ENCODE measurements around the gene GGT5. TPM values are rescaled to one million over a fixed set of nuclear protein-coding genes. Genes with fewer than 3 reads are reported as not detected.
"Not testable (repeated sequence)": the region's sequence is repeated elsewhere in the genome, so short reads cannot be mapped to it uniquely, and the experiment has no call there.

Gene GGT5
- total RNA-seq, 6 experiments from 2014 or later: 0.17 to 0.61 (median 0.27) TPM

- H3K36me3 Mint-ChIP-seq (ENCODE audit: low read depth); H3K9me3 Mint-ChIP-seq; H3K4me1 Mint-ChIP-seq (ENCODE audit: low read depth); H3K27me3 Mint-ChIP-seq (ENCODE audit: insufficient read depth); H3K27ac Mint-ChIP-seq; H3K4me3 Mint-ChIP-seq: not testable (repeated sequence)
- peak; percentile 76 for DNase-seq
- peak; percentile 63 for TF ChIP-seq CTCF (IDR thresholded peaks at IDR 0.05)
Observed at GRCh38 chr22:24259459-24259858, 14.6 kb upstream of the GGT5 start.

GRCh38 chr22:24256736-24257135 is 11.9 kb upstream of the GGT5 start:
- H3K9me3 Mint-ChIP-seq; H3K4me1 Mint-ChIP-seq (ENCODE audit: low read depth); H3K36me3 Mint-ChIP-seq (ENCODE audit: low read depth); H3K27me3 Mint-ChIP-seq (ENCODE audit: insufficient read depth); DNase-seq; H3K4me3 Mint-ChIP-seq; H3K27ac Mint-ChIP-seq: not testable (repeated sequence)

GRCh38 chr22:24256136-24256535 is 11.3 kb upstream of the GGT5 start:
- not testable (repeated sequence) for H3K36me3 Mint-ChIP-seq (ENCODE audit: low read depth); H3K4me3 Mint-ChIP-seq; H3K9me3 Mint-ChIP-seq; H3K27ac Mint-ChIP-seq; H3K4me1 Mint-ChIP-seq (ENCODE audit: low read depth); H3K27me3 Mint-ChIP-seq (ENCODE audit: insufficient read depth); DNase-seq

- not testable (repeated sequence) for DNase-seq
Observed at GRCh38 chr22:24253126-24253525, 8.2 kb upstream of the GGT5 start.

GRCh38 chr22:24251286-24251685 is 6.4 kb upstream of the GGT5 start:
- H3K4me3 Mint-ChIP-seq; H3K4me1 Mint-ChIP-seq (ENCODE audit: low read depth); DNase-seq; H3K27ac Mint-ChIP-seq; H3K9me3 Mint-ChIP-seq; H3K27me3 Mint-ChIP-seq (ENCODE audit: insufficient read depth); H3K36me3 Mint-ChIP-seq (ENCODE audit: low read depth): not testable (repeated sequence)

More at GRCh38 chr22:24253126-24253525, 8.2 kb upstream of the GGT5 start:
- not testable (repeated sequence) for H3K27me3 Mint-ChIP-seq (ENCODE audit: insufficient read depth); H3K4me1 Mint-ChIP-seq (ENCODE audit: low read depth); H3K4me3 Mint-ChIP-seq; H3K36me3 Mint-ChIP-seq (ENCODE audit: low read depth); H3K9me3 Mint-ChIP-seq; H3K27ac Mint-ChIP-seq

- not testable (repeated sequence) for H3K4me3 Mint-ChIP-seq; H3K36me3 Mint-ChIP-seq (ENCODE audit: low read depth); DNase-seq; H3K9me3 Mint-ChIP-seq; H3K27ac Mint-ChIP-seq; H3K27me3 Mint-ChIP-seq (ENCODE audit: insufficient read depth)
- H3K4me1 Mint-ChIP-seq (ENCODE audit: low read depth): peaks cover 13% of the 10 kb centered on the region
Observed at GRCh38 chr22:24249413-24249812, 4.5 kb upstream of the GGT5 start.

GRCh38 chr22:24248611-24249010 is 3.7 kb upstream of the GGT5 start:
- peaks cover 18% of the 10 kb centered on the region for H3K4me1 Mint-ChIP-seq (ENCODE audit: low read depth)
- not testable (repeated sequence) for H3K36me3 Mint-ChIP-seq (ENCODE audit: low read depth); H3K27ac Mint-ChIP-seq; H3K27me3 Mint-ChIP-seq (ENCODE audit: insufficient read depth); DNase-seq; H3K9me3 Mint-ChIP-seq; H3K4me3 Mint-ChIP-seq

- H3K27me3 Mint-ChIP-seq (ENCODE audit: insufficient read depth): no peaks in the 10 kb centered on the region
- H3K4me1 Mint-ChIP-seq (ENCODE audit: low read depth): peaks cover 25% of the 10 kb centered on the region
- peak overlapping the region; percentile 50 for H3K4me3 Mint-ChIP-seq
- DNase-seq: peak; percentile 85
- H3K9me3 Mint-ChIP-seq: no peaks in the 10 kb centered on the region
- TF ChIP-seq CTCF (IDR thresholded peaks at IDR 0.05): peak; percentile 89
- peak overlapping the region; percentile 85 for H3K27ac Mint-ChIP-seq
- no peaks in the 10 kb centered on the region for H3K36me3 Mint-ChIP-seq (ENCODE audit: low read depth)
Observed at GRCh38 chr22:24247564-24248344, 2.9 kb upstream of the GGT5 start.

All from HFFc6 (cell line).